Left kidney (tissue), 2 donors: ENCODE measurements around the gene TIAL1. TPM values are rescaled to one million over a fixed set of nuclear protein-coding genes. Genes with fewer than 3 reads are reported as not detected.

Experiments used
- DNase-seq: peaks from one replicate; pipeline ENCODE4 v3.0.0-alpha.2; 2013
- polyA plus RNA-seq: library from polyadenylated mRNA; unstranded; fragments of 120-200 nt; gene quantifications from one replicate; pipeline ENCODE4 v1.2.1, GENCODE V29; 2013; ENCODE audit not compliant: insufficient read length

Gene TIAL1
- polyA plus RNA-seq, 1 donor, result 222 TPM

DNA sequence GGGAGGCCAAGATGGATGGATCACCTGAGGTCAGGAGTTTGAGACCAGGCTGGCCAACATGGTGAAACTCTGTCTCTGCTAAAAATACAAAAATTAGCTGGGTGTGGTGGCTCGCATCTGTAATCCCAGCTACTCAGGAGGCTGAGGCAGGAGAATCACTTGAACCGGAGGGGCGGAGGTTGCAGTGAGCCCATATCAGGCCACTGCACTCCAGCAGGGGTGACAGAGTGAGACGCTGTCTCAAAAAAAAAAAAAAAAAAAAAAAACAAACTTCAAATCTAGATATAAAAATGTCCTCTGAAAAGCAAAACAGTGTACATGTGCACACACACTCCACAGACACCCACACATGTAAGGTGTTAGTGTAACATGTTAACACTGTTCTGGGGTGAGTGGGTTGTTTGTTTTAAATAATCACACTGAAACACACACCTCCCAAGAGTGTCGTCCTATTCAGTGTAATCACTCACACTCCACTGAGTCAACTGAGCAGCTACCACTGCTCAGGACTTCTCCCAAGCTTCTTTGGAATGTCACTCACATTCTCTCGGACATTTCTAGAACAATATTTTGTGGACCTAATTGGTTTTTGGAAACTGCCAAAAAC is 41.5 kb downstream of the TIAL1 start:
- no peak for DNase-seq

DNA sequence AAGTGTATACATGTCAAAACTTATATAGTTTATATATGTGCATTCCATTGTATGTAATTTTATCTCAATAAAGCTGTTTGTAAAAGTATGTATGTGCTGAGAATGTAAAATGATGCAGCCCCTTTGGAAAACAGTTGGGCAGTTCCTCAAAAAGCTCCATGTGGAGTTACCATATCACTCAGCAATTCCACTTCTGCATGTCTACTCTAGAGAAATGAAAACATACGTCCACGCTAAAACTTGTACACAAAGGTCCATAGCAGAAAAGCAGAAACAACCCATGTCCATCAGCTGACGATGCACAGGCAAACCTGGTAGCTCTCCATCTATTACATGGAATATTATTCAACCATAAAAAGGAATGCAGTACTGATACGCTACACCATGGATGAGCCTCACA is 45.9 kb downstream of the TIAL1 start:
- no peak for DNase-seq

GRCh38 chr10:119549247-119549999 is 47.3 kb downstream of the TIAL1 start:
- no peak for DNase-seq

- DNase-seq, result peak; percentile 32
These were observed 50.8 kb downstream of the TIAL1 start for GRCh38 chr10:119546009-119546408.

- DNase-seq, result no peak
These were observed 51.5 kb downstream of the TIAL1 start for GRCh38 chr10:119545310-119545709.

- peak; percentile 46 for DNase-seq
These were observed 52.7 kb downstream of the TIAL1 start for GRCh38 chr10:119543814-119544642.

DNA sequence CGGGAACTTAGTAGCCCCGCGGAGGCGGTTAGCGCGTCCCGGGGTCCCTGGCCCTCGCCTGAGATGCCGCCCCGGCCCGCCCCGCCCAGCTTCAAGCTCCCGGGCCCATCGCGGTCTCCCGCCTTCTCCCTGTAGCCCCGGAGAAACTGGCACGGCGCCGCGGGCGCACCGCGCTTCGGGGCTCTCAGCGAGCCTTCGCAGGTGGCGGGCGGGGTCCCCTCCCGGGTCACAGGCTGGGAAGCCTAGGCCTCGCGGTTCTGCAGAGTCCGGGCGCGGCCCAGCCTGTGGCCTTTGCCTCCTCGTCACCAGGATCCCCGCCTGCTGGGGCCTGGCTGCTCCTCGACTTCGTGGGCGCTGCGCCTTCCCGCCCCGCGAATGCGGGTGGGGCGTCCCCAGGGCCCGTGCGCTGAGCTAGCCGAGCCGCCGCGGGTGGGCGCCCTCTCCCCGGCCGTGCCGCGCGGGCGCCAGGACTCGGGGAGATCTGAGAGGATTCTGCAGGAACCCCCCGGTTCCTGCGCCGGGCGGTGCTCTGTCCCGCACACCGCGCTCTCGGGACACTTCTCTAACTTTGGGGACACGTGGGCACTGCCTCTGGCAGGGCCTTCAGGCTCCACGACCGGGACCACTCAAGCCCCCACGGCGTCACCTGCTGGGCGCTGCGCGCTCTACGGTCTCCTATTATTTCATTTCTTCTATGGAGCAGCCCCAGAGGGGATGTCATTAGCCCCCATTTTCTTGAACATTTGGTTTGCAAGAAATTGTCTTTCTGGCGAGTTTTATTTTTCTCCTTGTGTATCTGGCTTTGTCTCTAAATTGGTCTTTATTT is 53.6 kb downstream of the TIAL1 start:
- peak; percentile 42 for DNase-seq

GRCh38 chr10:119542357-119542987 is 54.3 kb downstream of the TIAL1 start, which contains the start of gene RGS10:
TSS of gene RGS10 (minus strand) at chr10:119542719. CDS start at chr10:119542638, 81 bp downstream.
- DNase-seq, result peak; percentile 52

- DNase-seq, result no peak
These were observed 55.1 kb downstream of the TIAL1 start for GRCh38 chr10:119541459-119542356.

- DNase-seq, result no peak
These were observed 55.7 kb downstream of the TIAL1 start for GRCh38 chr10:119541046-119541445.

DNA sequence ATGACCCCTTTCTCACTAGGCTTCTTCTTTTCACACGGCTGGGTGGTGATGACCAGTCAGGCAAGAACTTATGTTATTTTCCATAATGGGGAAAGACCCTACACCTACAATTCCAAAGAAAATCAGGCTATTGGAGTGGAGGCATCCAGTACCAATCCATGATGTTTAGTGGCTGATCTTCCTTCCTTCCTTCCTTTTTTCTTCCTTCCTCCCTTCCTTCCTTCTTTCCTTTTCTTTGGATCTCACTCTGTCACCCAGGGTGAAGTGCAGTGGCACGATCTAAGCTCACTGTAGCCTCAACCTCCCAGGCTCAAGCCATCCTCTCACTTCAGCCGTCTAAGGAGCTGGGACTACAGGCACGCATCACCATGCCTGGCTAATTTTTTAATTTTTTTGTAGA is 56.7 kb downstream of the TIAL1 start:
- no peak for DNase-seq

DNA sequence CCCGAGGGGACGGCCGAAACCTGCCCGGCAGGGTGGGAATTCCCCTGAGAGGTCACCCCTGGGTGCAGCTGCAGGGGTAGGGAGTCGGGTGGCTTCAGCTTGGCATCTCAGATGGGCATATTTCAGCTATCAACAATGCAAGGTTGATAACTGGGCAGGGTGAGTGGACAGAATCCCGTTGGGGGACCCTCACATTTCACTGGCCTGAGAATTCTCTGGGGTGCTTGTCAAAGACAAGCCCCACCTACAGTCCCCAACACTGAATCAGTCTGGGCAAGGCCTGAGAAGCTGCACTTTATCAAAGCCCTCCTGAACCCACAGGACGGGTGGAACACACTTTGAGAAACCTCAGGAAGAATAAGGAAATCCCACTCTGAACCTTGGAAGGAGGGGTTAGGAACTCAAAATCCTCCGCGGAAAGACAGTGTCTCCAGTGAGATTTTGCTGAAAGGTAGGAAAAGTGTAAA is 57.4 kb downstream of the TIAL1 start:
- no peak for DNase-seq

- no peak for DNase-seq
These were observed 58.0 kb downstream of the TIAL1 start for GRCh38 chr10:119538632-119539358.

GRCh38 chr10:119537953-119538630 is 58.7 kb downstream of the TIAL1 start:
- DNase-seq, result no peak

GRCh38 chr10:119536508-119537025 is 60.2 kb downstream of the TIAL1 start:
- DNase-seq, result no peak

DNA sequence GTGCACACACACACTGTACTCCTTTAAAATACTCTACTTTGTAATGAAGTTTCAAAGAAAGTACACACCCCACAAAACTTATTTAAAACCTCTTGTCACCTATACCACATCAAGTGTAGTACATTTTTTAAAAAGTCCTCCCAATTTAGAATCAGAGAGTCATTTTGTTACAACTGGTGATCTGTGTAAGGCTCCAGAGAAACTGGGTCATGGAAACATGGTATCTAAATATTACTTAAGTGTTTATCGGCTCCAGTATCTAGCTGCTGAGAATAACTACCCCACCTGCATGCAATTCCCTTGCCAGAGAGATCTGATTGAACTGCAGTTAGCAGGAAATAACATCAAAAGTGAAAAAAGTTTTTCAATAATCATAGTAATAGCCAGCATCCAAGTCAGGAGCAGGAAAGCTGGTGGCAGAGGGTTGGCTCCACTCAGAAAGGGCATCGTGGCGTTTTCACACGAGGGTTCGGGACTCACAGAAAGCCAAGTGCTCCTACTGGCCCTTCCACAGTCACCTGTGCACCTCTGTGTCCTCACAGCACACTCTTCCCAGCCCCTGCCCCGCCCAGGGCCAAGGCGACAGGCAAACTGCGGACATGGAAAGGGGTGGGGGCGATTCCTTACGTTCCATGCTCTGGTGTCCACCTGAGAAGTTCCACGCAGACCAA is 60.8 kb downstream of the TIAL1 start:
- no peak for DNase-seq

DNA sequence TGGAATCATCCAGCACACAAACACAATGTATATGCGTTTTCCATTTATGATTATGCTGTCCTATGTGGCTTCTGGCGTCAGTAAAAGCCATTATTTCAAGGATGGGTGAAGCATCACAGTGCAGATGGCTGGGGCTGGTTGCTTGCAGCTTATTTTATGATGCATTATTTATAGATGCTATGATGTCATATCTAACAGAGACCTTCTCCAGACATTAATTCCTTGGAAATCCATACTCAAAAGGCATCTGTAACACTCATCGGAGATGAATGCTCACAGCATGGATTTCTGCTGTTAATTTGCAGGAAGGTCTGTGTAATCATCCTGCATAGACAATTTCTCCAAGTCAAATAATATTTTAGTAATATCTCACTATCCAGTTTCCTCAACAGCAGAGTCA is 61.5 kb downstream of the TIAL1 start:
- DNase-seq, result no peak

DNA sequence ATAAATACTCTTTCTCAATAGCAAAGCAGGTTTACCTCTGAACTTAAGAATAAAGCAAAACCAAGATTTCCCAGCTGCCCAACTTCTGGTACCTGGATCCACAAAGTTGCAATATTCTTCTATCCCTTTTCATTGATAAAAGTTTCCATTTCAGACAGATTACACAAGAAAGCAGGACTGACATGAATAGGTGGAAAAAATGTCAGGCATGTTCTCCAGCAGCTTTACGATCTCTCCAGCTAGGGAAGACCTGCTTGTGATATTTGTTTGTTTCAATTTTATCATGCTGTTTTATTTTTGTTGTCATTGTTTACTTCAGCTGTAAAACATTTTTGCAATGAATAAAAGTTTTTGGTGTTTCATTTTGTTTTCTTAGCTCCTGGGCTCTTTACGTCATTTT is 63.3 kb downstream of the TIAL1 start:
- no peak for DNase-seq
